ENCODE results near the gene HCRT.
"Not testable (repeated sequence)": the region's sequence is repeated elsewhere in the genome, so short reads cannot be mapped to it uniquely, and the experiment has no call there.

Gene HCRT

GRCh38 chr17:42191275-42191608, 6.0 kb upstream of the HCRT start:
- TF ChIP-seq CTCF (IDR thresholded peaks at IDR 0.05; ENCODE audit: control insufficient read depth, insufficient read depth, low read depth, low read length, missing control alignments), result no peak
- no peak for DNase-seq (ENCODE audit: low read depth)
- no peak overlapping the region for H3K4me3 ChIP-seq (ENCODE audit: control insufficient read depth, low read depth, low read length)

GRCh38 chr17:42190491-42191274, 5.4 kb upstream of the HCRT start:
- no peak for TF ChIP-seq CTCF (IDR thresholded peaks at IDR 0.05; ENCODE audit: control insufficient read depth, insufficient read depth, low read depth, low read length, missing control alignments)
- no peak overlapping the region for H3K4me3 ChIP-seq (ENCODE audit: control insufficient read depth, low read depth, low read length)
- DNase-seq (ENCODE audit: low read depth), result no peak

GRCh38 chr17:42189651-42189965, 4.4 kb upstream of the HCRT start:
- no peak for DNase-seq (ENCODE audit: low read depth)
- H3K4me3 ChIP-seq (ENCODE audit: control insufficient read depth, low read depth, low read length), result no peak overlapping the region
- no peak for TF ChIP-seq CTCF (IDR thresholded peaks at IDR 0.05; ENCODE audit: control insufficient read depth, insufficient read depth, low read depth, low read length, missing control alignments)

- DNase-seq (ENCODE audit: low read depth), result no peak
- H3K4me3 ChIP-seq (ENCODE audit: control insufficient read depth, low read depth, low read length), result no peak overlapping the region
- TF ChIP-seq CTCF (IDR thresholded peaks at IDR 0.05; ENCODE audit: control insufficient read depth, insufficient read depth, low read depth, low read length, missing control alignments), result no peak
Observed at GRCh38 chr17:42188749-42189650, 3.7 kb upstream of the HCRT start.

GRCh38 chr17:42187833-42188232, 2.6 kb upstream of the HCRT start:
- DNase-seq (ENCODE audit: low read depth), result no peak
- no peak for TF ChIP-seq CTCF (IDR thresholded peaks at IDR 0.05; ENCODE audit: control insufficient read depth, insufficient read depth, low read depth, low read length, missing control alignments)
- H3K4me3 ChIP-seq (ENCODE audit: control insufficient read depth, low read depth, low read length), result no peak overlapping the region

- H3K4me3 ChIP-seq (ENCODE audit: control insufficient read depth, low read depth, low read length); DNase-seq (ENCODE audit: low read depth): not testable (repeated sequence)
Observed at GRCh38 chr17:42186191-42186590, 939 bp upstream of the HCRT start.

- no peak for TF ChIP-seq CTCF (IDR thresholded peaks at IDR 0.05; ENCODE audit: control insufficient read depth, insufficient read depth, low read depth, low read length, missing control alignments)
- H3K4me3 ChIP-seq (ENCODE audit: control insufficient read depth, low read depth, low read length), result no peak overlapping the region
- no peak for DNase-seq (ENCODE audit: low read depth)
Observed at GRCh38 chr17:42185621-42185930, 324 bp upstream of the HCRT start.
